ENCODE measurements around the gene LRRC4C. TPM values are rescaled to one million over a fixed set of nuclear protein-coding genes. Genes with fewer than 3 reads are reported as not detected.

Gene LRRC4C
- total RNA-seq, 6 experiments from 2014 or later, result 0.25 to 0.43 (median 0.27) TPM

DNA sequence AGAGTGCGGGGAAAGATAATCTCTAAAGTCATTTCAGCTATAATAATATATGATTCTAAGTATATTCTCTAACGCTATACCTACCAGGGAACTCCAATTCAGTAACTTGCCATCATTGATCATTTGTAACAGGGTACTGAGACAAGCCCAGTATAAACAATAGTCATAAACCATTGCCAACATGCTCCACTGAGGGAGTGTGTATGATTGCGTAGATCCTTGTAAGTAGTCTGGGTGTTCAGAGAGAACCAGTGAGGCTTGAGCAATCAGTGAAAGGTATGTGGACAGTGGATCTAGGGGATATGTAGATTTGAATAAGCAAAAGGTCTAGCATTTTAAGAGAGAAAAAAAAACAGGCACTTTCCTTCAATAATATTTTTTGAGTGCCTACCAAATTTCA lies 1326.0 kb downstream of the LRRC4C start:
- ATAC-seq (no peak), DNase-seq (no peak)
- intact Hi-C loops (cut with DNase I), result no loop called here
- Histone ChIP-seq H3K4me3 (no peak overlapping the region), H3K27me3 (no peaks in the 10 kb centered on the region), H3K36me3 (no peaks in the 10 kb centered on the region), H3K27ac (no peak overlapping the region), H3K4me1 (no peaks in the 10 kb centered on the region), H3K9me3 (no peaks in the 10 kb centered on the region)
- 84% methylated on average over 3 of the region's 3 CpGs for WGBS (ENCODE audit: insufficient coverage, low coverage, low lambda C conversion rate, missing lambda C conversion rate)
- TF ChIP-seq, protein P1, sequence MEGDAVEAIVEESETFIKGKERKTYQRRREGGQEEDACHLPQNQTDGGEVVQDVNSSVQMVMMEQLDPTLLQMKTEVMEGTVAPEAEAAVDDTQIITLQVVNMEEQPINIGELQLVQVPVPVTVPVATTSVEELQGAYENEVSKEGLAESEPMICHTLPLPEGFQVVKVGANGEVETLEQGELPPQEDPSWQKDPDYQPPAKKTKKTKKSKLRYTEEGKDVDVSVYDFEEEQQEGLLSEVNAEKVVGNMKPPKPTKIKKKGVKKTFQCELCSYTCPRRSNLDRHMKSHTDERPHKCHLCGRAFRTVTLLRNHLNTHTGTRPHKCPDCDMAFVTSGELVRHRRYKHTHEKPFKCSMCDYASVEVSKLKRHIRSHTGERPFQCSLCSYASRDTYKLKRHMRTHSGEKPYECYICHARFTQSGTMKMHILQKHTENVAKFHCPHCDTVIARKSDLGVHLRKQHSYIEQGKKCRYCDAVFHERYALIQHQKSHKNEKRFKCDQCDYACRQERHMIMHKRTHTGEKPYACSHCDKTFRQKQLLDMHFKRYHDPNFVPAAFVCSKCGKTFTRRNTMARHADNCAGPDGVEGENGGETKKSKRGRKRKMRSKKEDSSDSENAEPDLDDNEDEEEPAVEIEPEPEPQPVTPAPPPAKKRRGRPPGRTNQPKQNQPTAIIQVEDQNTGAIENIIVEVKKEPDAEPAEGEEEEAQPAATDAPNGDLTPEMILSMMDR (IDR thresholded peaks at IDR 0.05), result no peak
- TF ChIP-seq POLR2A (IDR thresholded peaks at IDR 0.05), result no peak

DNA sequence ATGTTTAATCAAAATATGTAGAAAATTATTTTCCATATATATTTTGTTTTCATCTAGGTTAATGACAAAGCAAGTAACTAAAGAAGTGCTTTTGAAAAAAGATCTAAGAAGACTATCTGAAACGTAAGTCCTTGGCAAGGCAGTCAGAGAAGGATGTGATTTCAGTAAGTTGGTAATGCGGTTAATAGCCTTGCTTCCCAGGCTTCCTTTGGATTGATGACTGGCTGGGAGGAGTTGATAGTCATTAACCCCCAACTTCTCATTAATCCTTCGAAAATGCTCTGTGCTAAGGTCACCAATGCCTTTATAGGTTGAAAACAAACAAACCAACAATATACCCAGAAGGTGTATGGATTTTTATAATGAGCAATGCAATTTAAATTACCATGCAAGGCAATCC lies 1326.5 kb downstream of the LRRC4C start:
- Histone ChIP-seq H3K4me3 (no peak overlapping the region), H3K9me3 (no peaks in the 10 kb centered on the region), H3K36me3 (no peaks in the 10 kb centered on the region), H3K27ac (no peak overlapping the region), H3K4me1 (no peaks in the 10 kb centered on the region), H3K27me3 (no peaks in the 10 kb centered on the region)
- intact Hi-C loops (cut with DNase I), result no loop called here
- TF ChIP-seq POLR2A (IDR thresholded peaks at IDR 0.05), result no peak
- TF ChIP-seq, protein P1 (IDR thresholded peaks at IDR 0.05), result no peak
- no peak for DNase-seq
- ATAC-seq, result no peak
- 35% methylated on average over 3 of the region's 3 CpGs for WGBS (ENCODE audit: insufficient coverage, low coverage, low lambda C conversion rate, missing lambda C conversion rate)

DNA sequence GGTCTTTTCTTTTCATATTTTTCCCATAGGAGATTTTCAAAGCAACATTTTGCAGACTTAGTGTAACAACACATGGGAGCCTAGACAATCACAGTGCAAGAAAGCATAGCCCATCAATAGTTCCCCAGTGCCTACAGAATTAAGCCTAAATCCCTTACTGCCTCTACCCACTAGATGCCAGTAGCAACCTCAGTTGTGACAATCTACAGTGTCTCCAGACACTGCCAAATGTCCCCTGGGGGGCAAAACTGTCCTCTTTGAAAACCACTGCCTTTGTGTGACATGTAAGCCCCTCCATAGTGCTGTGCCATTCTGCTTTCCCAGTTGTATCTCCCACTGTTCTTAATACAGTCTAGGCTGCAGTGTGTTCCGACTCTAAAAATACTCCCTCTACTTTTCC lies 1329.0 kb downstream of the LRRC4C start:
- H3K9me3 ChIP-seq, result no peaks in the 10 kb centered on the region
- no peak overlapping the region for H3K4me3 ChIP-seq
- H3K36me3 ChIP-seq, result no peaks in the 10 kb centered on the region
- DNase-seq, result no peak
- no peaks in the 10 kb centered on the region for H3K27me3 ChIP-seq
- intact Hi-C loops (cut with DNase I), result no loop called here
- WGBS (ENCODE audit: insufficient coverage, low coverage, low lambda C conversion rate, missing lambda C conversion rate), result 60% methylated on average over 1 of the region's 1 CpG
- no peak for ATAC-seq
- no peak overlapping the region for H3K27ac ChIP-seq
- TF ChIP-seq POLR2A (IDR thresholded peaks at IDR 0.05), result no peak
- TF ChIP-seq, protein P1 (IDR thresholded peaks at IDR 0.05), result peak in 2 of 4 donors; percentile 8 to 12
- no peaks in the 10 kb centered on the region for H3K4me1 ChIP-seq

DNA sequence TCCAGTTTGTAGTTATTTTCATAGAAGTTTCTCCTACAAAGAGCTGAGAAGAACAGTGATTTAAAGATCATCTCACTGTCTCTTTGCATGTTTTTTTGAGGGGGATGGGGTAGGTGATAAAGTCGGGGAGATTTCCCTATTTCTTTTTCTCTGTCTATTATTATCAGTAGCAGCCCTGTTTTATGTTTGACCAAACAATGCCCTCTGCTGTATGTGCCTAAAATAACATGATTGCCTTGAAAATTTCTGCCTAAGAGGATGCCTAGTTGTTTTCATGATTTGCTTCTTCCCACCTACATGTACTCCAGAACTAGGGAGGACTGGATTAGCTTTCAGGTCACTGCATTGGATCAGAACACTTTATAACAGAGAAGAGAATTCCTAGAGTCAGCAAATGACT lies 1330.2 kb downstream of the LRRC4C start:
- no peak overlapping the region for H3K4me3 ChIP-seq
- no peaks in the 10 kb centered on the region for H3K27me3 ChIP-seq
- no peak overlapping the region for H3K27ac ChIP-seq
- 5% methylated on average over 1 of the region's 1 CpG for WGBS (ENCODE audit: insufficient coverage, low coverage, low lambda C conversion rate, missing lambda C conversion rate)
- H3K4me1 ChIP-seq, result no peaks in the 10 kb centered on the region
- ATAC-seq (peak in 2 of 4 donors; percentile 30 to 48), DNase-seq (no peak)
- H3K36me3 ChIP-seq, result no peaks in the 10 kb centered on the region
- intact Hi-C loops (cut with DNase I), result no loop called here
- no peak for TF ChIP-seq POLR2A (IDR thresholded peaks at IDR 0.05)
- TF ChIP-seq, protein P1 (IDR thresholded peaks at IDR 0.05), result peak; percentile 14 to 46 (median 38)
- H3K9me3 ChIP-seq, result no peaks in the 10 kb centered on the region

DNA sequence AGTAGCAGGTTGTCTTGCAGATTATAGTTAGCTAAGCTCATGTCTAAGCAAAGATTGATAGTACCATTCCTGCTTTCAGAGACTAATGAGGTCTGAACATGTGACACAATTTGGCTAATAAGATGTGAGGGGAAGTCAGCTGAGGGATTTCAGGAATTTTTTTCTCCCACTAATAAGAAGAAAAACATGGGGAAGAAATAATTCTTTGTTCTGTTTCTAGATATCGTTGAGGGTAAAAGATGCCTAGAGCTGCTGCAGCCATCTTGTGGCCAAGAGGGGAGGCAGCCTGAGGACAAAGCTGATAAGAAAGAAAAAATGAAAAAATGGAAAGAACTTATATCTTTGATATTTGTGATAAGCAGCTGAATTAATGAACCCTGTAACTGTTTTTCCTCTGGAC lies 1334.4 kb downstream of the LRRC4C start:
- Histone ChIP-seq H3K9me3 (peaks cover 0 to 4% (median 0%) of the 10 kb centered on the region in 4 donors), H3K27ac (no peak overlapping the region), H3K4me3 (no peak overlapping the region), H3K36me3 (no peaks in the 10 kb centered on the region), H3K4me1 (no peaks in the 10 kb centered on the region), H3K27me3 (no peaks in the 10 kb centered on the region)
- ATAC-seq (no peak), DNase-seq (no peak)
- intact Hi-C loops (cut with DNase I), result no loop called here
- 38% methylated on average over 1 of the region's 1 CpG for WGBS (ENCODE audit: insufficient coverage, low coverage, low lambda C conversion rate, missing lambda C conversion rate)
- no peak for TF ChIP-seq POLR2A (IDR thresholded peaks at IDR 0.05)
- TF ChIP-seq, protein P1 (IDR thresholded peaks at IDR 0.05), result peak in 3 of 4 donors; percentile 20 to 45 (median 28)
